SU-DHL-6 (cell line): ENCODE results near the gene STT3B.

ENCODE experiments used
- H2AFZ ChIP-seq: fragments of 200-600 bp; sonication (generic); 2 replicates; pipeline ENCODE4 v1.6.1; 2014; ENCODE audit warnings: low read depth, mild to moderate bottlenecking, moderate library complexity, mixed read lengths, antibody characterized with exemption, low read length; ENCODE audit not compliant: severe bottlenecking
- H3F3A ChIP-seq: fragments of 200-600 bp; shearing (Covaris generic); 2 replicates; pipeline ENCODE4 v1.6.0; 2016; ENCODE audit warnings: antibody characterized with exemption, mild to moderate bottlenecking; ENCODE audit not compliant: insufficient read depth
- H3K27ac ChIP-seq: fragments of 200-600 bp; sonication (generic); 2 replicates; pipeline ENCODE4 v1.5.1; 2016; ENCODE audit warnings: low read depth, mild to moderate bottlenecking, low read length, moderate library complexity, mixed read lengths
- H3K27me3 ChIP-seq: fragments of 200-600 bp; sonication (generic), shearing (Covaris generic); 2 replicates; pipeline ENCODE4 v1.6.0; 2014; ENCODE audit warnings: mild to moderate bottlenecking, low read length
- H3K36me3 ChIP-seq: fragments of 200-600 bp; sonication (generic); 2 replicates; pipeline ENCODE4 v1.6.1; 2014; ENCODE audit warnings: mild to moderate bottlenecking, low read length, mixed read lengths
- H3K4me2 ChIP-seq: fragments of 300-600, 200-600 bp; shearing (Covaris generic), sonication (generic); 2 replicates; pipeline ENCODE4 v1.6.0; 2014; ENCODE audit warnings: low read length, low read depth, mild to moderate bottlenecking; ENCODE audit not compliant: poor library complexity, severe bottlenecking
- H3K4me3 ChIP-seq: fragments of 200-600 bp; sonication (generic); 2 replicates; pipeline ENCODE4 v1.5.1; 2014; ENCODE audit warnings: antibody characterized with exemption, low read length, mild to moderate bottlenecking, mixed read lengths; ENCODE audit not compliant: insufficient read depth, poor library complexity, severe bottlenecking
- H3K79me2 ChIP-seq: fragments of 200-600 bp; sonication (generic); 2 replicates; pipeline ENCODE4 v1.6.1; 2014; ENCODE audit warnings: mild to moderate bottlenecking, low read length, moderate library complexity; ENCODE audit not compliant: insufficient read depth
- H3K9ac ChIP-seq: fragments of 200-600 bp; sonication (generic); 2 replicates; pipeline ENCODE4 v1.7.0; 2014; ENCODE audit warnings: mild to moderate bottlenecking, low read length
- H3K9me2 ChIP-seq: fragments of 200-600 bp; sonication (generic); replicated peaks from 2 replicates; pipeline ENCODE4 v1.6.1; 2014; ENCODE audit warnings: low read length; ENCODE audit not compliant: insufficient read depth
- H3K9me3 ChIP-seq: fragments of 200-600 bp; sonication (generic); 2 replicates; pipeline ENCODE4 v1.6.1; 2014; ENCODE audit warnings: low read length, mixed read lengths; ENCODE audit not compliant: insufficient read depth
- H4K20me1 ChIP-seq: fragments of 200-600 bp; sonication (generic); 2 replicates; pipeline ENCODE4 v1.6.1; 2014; ENCODE audit warnings: low read depth, mild to moderate bottlenecking, antibody characterized with exemption, low read length, moderate library complexity, mixed read lengths
- CTCF ChIP-seq: fragments of 200-600 bp; sonication (generic); IDR thresholded peaks from one replicate; pipeline ENCODE4 v1.5.1; 2017; ENCODE audit warnings: antibody characterized with exemption, mild to moderate bottlenecking, low read length, moderate library complexity; ENCODE audit not compliant: insufficient read depth, poor library complexity, severe bottlenecking
- EZH2phosphoT487 ChIP-seq: fragments of 200-600 bp; sonication (generic), shearing (Covaris generic); conservative IDR thresholded peaks from 2 replicates; pipeline ENCODE4 v1.6.1; 2018; ENCODE audit warnings: mild to moderate bottlenecking, antibody characterized with exemption, low read length, moderate library complexity, mixed read lengths

The STT3B gene

GRCh38 chr3:31541089-31541488, 8.4 kb downstream of the STT3B start:
- peaks cover 100% of the 10 kb centered on the region for H3K79me2 ChIP-seq
- H3K36me3 ChIP-seq, result peaks cover 3% of the 10 kb centered on the region; the same call in 1 of the 2 replicates
- H3K9me3 ChIP-seq, result no peaks in the 10 kb centered on the region
- H2AFZ ChIP-seq, result no peak overlapping the region
- H3K27ac ChIP-seq, result no peak overlapping the region
- peaks cover 45% of the 10 kb centered on the region for H4K20me1 ChIP-seq
- H3K4me2 ChIP-seq, result peak overlapping the region; percentile 87
- TF ChIP-seq CTCF, result no peak
- no peaks in the 10 kb centered on the region for H3K9me2 ChIP-seq
- no peak overlapping the region for H3K9ac ChIP-seq
- no peaks in the 10 kb centered on the region for H3K27me3 ChIP-seq
- peaks cover 15% of the 10 kb centered on the region; the same call in 1 of the 2 replicates for H3F3A ChIP-seq
- H3K4me3 ChIP-seq, result no peak overlapping the region

GRCh38 chr3:31542246-31542645, 9.5 kb downstream of the STT3B start:
- Histone ChIP-seq H3K4me2 (no peak overlapping the region), H3K27me3 (no peaks in the 10 kb centered on the region), H3K4me3 (no peak overlapping the region), H4K20me1 (peaks cover 44% of the 10 kb centered on the region), H3F3A (peaks cover 15% of the 10 kb centered on the region; the same call in 1 of the 2 replicates), H3K9me3 (no peaks in the 10 kb centered on the region), H3K9me2 (no peaks in the 10 kb centered on the region), H2AFZ (no peak overlapping the region), H3K9ac (no peak overlapping the region), H3K79me2 (peaks cover 100% of the 10 kb centered on the region), H3K36me3 (no peaks in the 10 kb centered on the region; the same call in 1 of the 2 replicates), H3K27ac (no peak overlapping the region)
- TF ChIP-seq CTCF (no peak), EZH2phosphoT487 (no peak)

- H3K9me2 ChIP-seq, result no peaks in the 10 kb centered on the region
- H3K79me2 ChIP-seq, result peaks cover 100% of the 10 kb centered on the region
- no peak for TF ChIP-seq EZH2phosphoT487
- TF ChIP-seq CTCF, result no peak
- H3K4me2 ChIP-seq, result peak overlapping the region; percentile 1
- peaks cover 15% of the 10 kb centered on the region; the same call in 1 of the 2 replicates for H3F3A ChIP-seq
- H3K9me3 ChIP-seq, result no peaks in the 10 kb centered on the region
- no peak overlapping the region for H3K9ac ChIP-seq
- no peaks in the 10 kb centered on the region; the same call in 1 of the 2 replicates for H3K36me3 ChIP-seq
- no peak overlapping the region for H2AFZ ChIP-seq
- no peak overlapping the region for H3K4me3 ChIP-seq
- H3K27me3 ChIP-seq, result no peaks in the 10 kb centered on the region
- peaks cover 40% of the 10 kb centered on the region for H4K20me1 ChIP-seq
- no peak overlapping the region for H3K27ac ChIP-seq
Observed at GRCh38 chr3:31543375-31543774, 10.7 kb downstream of the STT3B start.
